Measurements from ENCODE around the gene SLC36A4.

The SLC36A4 gene

DNA sequence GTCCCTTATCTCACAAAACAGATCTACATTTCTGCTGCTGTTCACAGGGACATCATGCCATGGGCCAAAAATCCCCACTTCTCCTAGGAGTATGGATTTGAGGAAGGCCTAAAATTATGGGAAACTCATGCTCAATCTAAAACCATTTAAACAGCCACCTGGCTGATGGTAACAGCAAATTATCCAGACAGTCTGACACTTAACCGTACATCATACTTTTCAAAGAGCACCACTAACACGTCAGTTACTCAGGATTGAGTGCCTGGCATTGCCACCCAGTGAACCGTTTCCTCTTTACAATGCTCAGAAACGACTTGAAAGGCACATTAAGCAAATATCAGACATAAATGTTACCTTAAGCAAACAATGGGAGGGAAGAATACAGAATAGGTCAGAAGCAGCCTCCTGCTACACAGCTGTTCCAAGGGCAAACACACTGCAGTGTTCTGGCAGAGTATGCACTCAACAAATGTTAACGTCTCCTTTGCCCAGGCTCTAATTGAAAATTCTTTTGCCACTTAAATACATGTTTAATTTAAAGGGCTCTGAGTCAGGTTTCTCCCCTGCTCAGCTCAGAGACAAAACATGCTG is 18.8 kb upstream of the SLC36A4 start:
- Histone ChIP-seq H3K27me3 (ENCODE audit: insufficient read depth, low read depth, severe bottlenecking) (no peaks in the 10 kb centered on the region), H3K36me3 (no peaks in the 10 kb centered on the region), H3K27ac (no peak overlapping the region), H3K9me3 (ENCODE audit: severe bottlenecking) (no peaks in the 10 kb centered on the region), H3K4me3 (ENCODE audit: low read depth, low read length) (no peak overlapping the region)
- no peak for DNase-seq
- TF ChIP-seq, protein P1, sequence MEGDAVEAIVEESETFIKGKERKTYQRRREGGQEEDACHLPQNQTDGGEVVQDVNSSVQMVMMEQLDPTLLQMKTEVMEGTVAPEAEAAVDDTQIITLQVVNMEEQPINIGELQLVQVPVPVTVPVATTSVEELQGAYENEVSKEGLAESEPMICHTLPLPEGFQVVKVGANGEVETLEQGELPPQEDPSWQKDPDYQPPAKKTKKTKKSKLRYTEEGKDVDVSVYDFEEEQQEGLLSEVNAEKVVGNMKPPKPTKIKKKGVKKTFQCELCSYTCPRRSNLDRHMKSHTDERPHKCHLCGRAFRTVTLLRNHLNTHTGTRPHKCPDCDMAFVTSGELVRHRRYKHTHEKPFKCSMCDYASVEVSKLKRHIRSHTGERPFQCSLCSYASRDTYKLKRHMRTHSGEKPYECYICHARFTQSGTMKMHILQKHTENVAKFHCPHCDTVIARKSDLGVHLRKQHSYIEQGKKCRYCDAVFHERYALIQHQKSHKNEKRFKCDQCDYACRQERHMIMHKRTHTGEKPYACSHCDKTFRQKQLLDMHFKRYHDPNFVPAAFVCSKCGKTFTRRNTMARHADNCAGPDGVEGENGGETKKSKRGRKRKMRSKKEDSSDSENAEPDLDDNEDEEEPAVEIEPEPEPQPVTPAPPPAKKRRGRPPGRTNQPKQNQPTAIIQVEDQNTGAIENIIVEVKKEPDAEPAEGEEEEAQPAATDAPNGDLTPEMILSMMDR (IDR thresholded peaks at IDR 0.05; ENCODE audit: low read depth, low read length), result no peak

DNA sequence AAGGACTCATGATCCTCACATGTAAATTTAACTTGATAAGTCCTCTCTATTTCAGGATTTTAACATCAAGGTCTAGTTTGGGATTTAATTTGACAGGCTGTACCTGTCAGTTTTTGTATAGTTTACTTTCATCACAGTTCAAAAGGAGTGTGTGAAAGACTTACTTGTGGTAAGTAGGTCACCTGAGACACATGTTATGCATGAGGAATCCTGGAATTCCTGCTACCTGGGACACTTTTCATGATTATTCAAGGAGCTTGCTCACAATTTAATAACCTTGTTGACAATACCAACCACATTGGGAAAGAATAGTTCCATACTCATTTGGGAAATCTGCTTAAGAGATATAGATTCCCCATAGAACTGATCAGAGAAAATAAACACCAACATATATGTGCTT is 15.8 kb upstream of the SLC36A4 start:
- TF ChIP-seq, protein P1 (IDR thresholded peaks at IDR 0.05; ENCODE audit: low read depth, low read length), result no peak
- H3K4me3 ChIP-seq (ENCODE audit: low read depth, low read length), result no peak overlapping the region
- no peaks in the 10 kb centered on the region for H3K27me3 ChIP-seq (ENCODE audit: insufficient read depth, low read depth, severe bottlenecking)
- peaks cover 2% of the 10 kb centered on the region for H3K9me3 ChIP-seq (ENCODE audit: severe bottlenecking)
- DNase-seq, result no peak
- no peaks in the 10 kb centered on the region for H3K36me3 ChIP-seq
- H3K27ac ChIP-seq, result no peak overlapping the region

DNA sequence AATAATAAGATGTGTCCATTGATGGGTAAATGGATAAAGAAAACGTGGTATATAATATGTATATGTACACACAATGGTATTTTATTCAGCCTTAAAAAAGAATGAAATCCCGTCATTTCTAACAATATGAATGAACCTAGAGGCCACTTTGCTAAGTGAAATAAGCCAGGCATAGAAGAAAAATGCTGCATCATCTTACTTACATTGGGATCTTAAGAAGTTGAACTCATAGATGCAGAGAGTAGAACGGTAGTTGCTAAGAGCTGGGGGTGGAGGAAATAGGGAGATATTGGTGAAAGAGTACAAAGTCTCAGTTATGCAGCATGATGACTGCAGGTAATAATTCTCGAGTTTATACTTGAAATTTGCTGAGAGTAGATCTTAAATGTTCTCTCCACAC is 14.3 kb upstream of the SLC36A4 start:
- no peaks in the 10 kb centered on the region for H3K36me3 ChIP-seq
- H3K27me3 ChIP-seq (ENCODE audit: insufficient read depth, low read depth, severe bottlenecking), result no peaks in the 10 kb centered on the region
- H3K9me3 ChIP-seq (ENCODE audit: severe bottlenecking), result peaks cover 8% of the 10 kb centered on the region

DNA sequence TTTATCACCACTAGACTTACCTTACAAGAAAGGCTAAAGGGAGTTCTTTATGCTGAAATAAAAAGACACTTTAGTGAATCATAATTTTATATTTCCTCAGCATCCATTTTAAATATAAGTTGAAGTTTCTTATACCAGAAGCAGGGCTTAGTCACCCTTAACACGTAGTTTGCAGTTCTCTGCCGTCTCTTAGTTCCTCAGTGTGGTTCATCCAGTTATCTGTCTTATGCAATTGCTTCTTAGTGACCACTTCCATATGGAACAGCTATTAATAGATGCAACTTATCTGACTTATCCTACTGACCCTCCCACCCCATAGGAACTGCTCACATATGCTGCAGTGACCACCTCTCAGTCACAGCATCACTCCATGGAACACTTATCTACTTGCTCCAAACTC is 11.7 kb upstream of the SLC36A4 start:
- Histone ChIP-seq H3K36me3 (no peaks in the 10 kb centered on the region), H3K4me3 (ENCODE audit: low read depth, low read length) (no peak overlapping the region), H3K27ac (no peak overlapping the region), H3K9me3 (ENCODE audit: severe bottlenecking) (peaks cover 8% of the 10 kb centered on the region), H3K27me3 (ENCODE audit: insufficient read depth, low read depth, severe bottlenecking) (no peaks in the 10 kb centered on the region)
- DNase-seq, result no peak
- TF ChIP-seq, protein P1 (IDR thresholded peaks at IDR 0.05; ENCODE audit: low read depth, low read length), result no peak

More for the DNA sequence above, 14.3 kb upstream of the SLC36A4 start:
- TF ChIP-seq, protein P1 (IDR thresholded peaks at IDR 0.05; ENCODE audit: low read depth, low read length), result no peak
- Histone ChIP-seq H3K4me3 (ENCODE audit: low read depth, low read length) (no peak overlapping the region), H3K27ac (no peak overlapping the region)
- DNase-seq, result no peak

DNA sequence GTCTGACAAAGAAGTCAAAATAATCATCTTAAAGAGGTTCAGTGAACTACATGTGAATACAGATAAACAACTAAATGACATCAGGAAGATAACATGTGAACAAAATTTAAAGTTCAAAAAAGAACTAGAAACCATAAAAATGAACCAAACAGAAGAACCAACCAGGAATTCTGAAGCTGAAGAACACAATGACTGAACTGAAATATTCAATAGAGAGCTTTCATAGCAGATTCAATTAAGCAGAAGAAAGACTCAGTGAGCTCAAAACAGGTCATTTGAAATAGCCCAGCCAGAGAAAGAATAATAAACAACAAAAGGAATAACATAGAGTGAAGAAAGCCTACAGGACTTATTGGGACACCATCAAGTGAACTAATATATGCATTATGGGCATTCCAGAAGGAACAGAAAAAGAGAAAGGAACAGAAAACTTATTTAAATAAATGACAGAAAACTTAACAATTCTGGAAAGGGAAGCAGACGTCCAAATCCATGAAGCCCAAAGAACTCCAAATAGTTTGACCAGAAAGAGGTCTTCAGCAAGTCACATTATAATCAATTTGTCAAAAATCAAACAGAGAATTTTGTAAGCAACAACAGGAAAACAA is 11.0 kb upstream of the SLC36A4 start:
- Histone ChIP-seq H3K9me3 (ENCODE audit: severe bottlenecking) (peaks cover 8% of the 10 kb centered on the region), H3K27me3 (ENCODE audit: insufficient read depth, low read depth, severe bottlenecking) (no peaks in the 10 kb centered on the region), H3K4me3 (ENCODE audit: low read depth, low read length) (no peak overlapping the region), H3K27ac (no peak overlapping the region), H3K36me3 (no peaks in the 10 kb centered on the region)
- no peak for DNase-seq
- TF ChIP-seq, protein P1 (IDR thresholded peaks at IDR 0.05; ENCODE audit: low read depth, low read length), result no peak

DNA sequence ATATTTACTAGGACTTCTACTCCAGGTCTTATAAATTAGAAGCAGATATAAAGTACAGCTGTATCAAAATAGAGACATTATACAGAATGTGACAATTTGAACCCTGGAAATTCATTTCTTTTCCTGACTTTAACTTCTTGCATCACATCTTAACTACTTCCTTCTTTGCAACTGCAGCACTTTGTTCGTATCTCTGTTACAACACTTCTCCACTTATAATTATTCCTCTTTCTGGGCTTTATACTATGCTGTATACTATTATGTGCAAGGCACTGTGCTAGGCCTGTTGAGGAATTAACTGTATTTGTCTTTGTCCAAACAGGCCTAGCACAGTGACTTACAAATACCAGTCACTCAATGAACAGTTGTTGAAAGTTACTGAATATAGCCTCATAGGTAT is 1.8 kb upstream of the SLC36A4 start:
- Histone ChIP-seq H3K36me3 (no peaks in the 10 kb centered on the region), H3K4me3 (ENCODE audit: low read depth, low read length) (no peak overlapping the region), H3K27ac (no peak overlapping the region), H3K9me3 (ENCODE audit: severe bottlenecking) (no peaks in the 10 kb centered on the region), H3K27me3 (ENCODE audit: insufficient read depth, low read depth, severe bottlenecking) (no peaks in the 10 kb centered on the region)
- DNase-seq, result no peak
- TF ChIP-seq, protein P1 (IDR thresholded peaks at IDR 0.05; ENCODE audit: low read depth, low read length), result no peak

Data from WERI-Rb-1 (cell line).